ENCODE results near the gene PCDHB6. TPM values are rescaled to one million over a fixed set of nuclear protein-coding genes. Genes with fewer than 3 reads are reported as not detected.
"Not testable (repeated sequence)": the region's sequence is repeated elsewhere in the genome, so short reads cannot be mapped to it uniquely, and the experiment has no call there.

Gene PCDHB6
- total RNA-seq, 6 experiments from 2014 or later: 0.14 to 0.94 (median 0.70) TPM

DNA sequence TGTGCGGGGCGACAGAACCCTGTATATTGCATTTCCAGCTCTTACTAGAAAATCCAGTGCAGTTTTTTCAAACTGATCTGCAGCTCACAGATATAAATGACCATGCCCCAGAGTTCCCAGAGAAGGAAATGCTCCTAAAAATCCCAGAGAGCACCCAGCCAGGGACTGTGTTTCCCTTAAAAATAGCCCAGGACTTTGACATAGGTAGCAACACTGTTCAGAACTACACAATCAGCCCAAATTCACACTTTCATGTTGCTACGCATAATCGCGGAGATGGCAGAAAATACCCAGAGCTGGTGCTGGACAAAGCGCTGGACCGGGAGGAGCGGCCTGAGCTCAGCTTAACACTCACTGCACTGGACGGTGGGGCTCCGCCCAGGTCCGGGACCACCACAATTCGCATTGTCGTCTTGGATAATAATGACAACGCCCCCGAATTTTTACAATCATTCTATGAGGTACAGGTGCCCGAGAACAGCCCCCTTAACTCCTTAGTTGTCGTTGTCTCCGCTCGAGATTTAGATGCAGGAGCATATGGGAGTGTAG is 14.1 kb upstream of the PCDHB6 start:
- TF ChIP-seq CTCF (IDR thresholded peaks at IDR 0.05): no peak
- Mint-ChIP-seq H3K36me3 (ENCODE audit: low read depth) (peaks cover 10% of the 10 kb centered on the region), H3K4me1 (ENCODE audit: low read depth) (no peaks in the 10 kb centered on the region), H3K27me3 (ENCODE audit: insufficient read depth) (no peaks in the 10 kb centered on the region), H3K27ac (no peak overlapping the region), H3K9me3 (peaks cover 14% of the 10 kb centered on the region), H3K4me3 (peak overlapping the region; percentile 82)
- DNase-seq: no peak

DNA sequence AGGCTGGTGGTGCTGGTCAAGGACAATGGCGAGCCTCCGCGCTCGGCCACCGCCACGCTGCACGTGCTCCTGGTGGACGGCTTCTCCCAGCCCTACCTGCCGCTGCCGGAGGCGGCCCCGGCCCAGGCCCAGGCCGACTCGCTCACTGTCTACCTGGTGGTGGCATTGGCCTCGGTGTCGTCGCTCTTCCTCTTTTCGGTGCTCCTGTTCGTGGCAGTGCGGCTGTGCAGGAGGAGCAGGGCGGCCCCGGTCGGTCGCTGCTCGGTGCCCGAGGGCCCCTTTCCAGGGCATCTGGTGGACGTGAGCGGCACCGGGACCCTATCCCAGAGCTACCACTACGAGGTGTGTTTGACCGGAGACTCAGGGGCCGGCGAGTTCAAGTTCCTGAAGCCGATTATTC is 12.5 kb upstream of the PCDHB6 start:
- peaks cover 10% of the 10 kb centered on the region for H3K36me3 Mint-ChIP-seq (ENCODE audit: low read depth)
- not testable (repeated sequence) for H3K27me3 Mint-ChIP-seq (ENCODE audit: insufficient read depth); DNase-seq; H3K4me3 Mint-ChIP-seq; H3K27ac Mint-ChIP-seq; H3K4me1 Mint-ChIP-seq (ENCODE audit: low read depth)
- H3K9me3 Mint-ChIP-seq: peaks cover 14% of the 10 kb centered on the region

- Mint-ChIP-seq H3K4me1 (ENCODE audit: low read depth) (peaks cover 7% of the 10 kb centered on the region), H3K36me3 (ENCODE audit: low read depth) (no peaks in the 10 kb centered on the region; the same call in 1 of the 2 replicates), H3K9me3 (peaks cover 17% of the 10 kb centered on the region), H3K4me3 (peak overlapping the region; percentile 87), H3K27me3 (ENCODE audit: insufficient read depth) (peaks cover 5% of the 10 kb centered on the region), H3K27ac (no peak overlapping the region)
- DNase-seq: no peak
- no peak for TF ChIP-seq CTCF (IDR thresholded peaks at IDR 0.05)
These were observed 551 bp downstream of the PCDHB6 start for GRCh38 chr5:141150224-141150992.

GRCh38 chr5:141150993-141151325 is 1.1 kb downstream of the PCDHB6 start:
- peaks cover 7% of the 10 kb centered on the region for H3K4me1 Mint-ChIP-seq (ENCODE audit: low read depth)
- peaks cover 6% of the 10 kb centered on the region for H3K27me3 Mint-ChIP-seq (ENCODE audit: insufficient read depth)
- peaks cover 17% of the 10 kb centered on the region for H3K9me3 Mint-ChIP-seq
- H3K36me3 Mint-ChIP-seq (ENCODE audit: low read depth): no peaks in the 10 kb centered on the region; the same call in 1 of the 2 replicates
- peak overlapping the region; percentile 87; the same call in 1 of the 2 replicates for H3K4me3 Mint-ChIP-seq
- no peak for DNase-seq
- TF ChIP-seq CTCF (IDR thresholded peaks at IDR 0.05): no peak
- H3K27ac Mint-ChIP-seq: no peak overlapping the region

- H3K4me1 Mint-ChIP-seq (ENCODE audit: low read depth); H3K27me3 Mint-ChIP-seq (ENCODE audit: insufficient read depth); H3K27ac Mint-ChIP-seq; H3K36me3 Mint-ChIP-seq (ENCODE audit: low read depth); H3K4me3 Mint-ChIP-seq; DNase-seq: not testable (repeated sequence)
- H3K9me3 Mint-ChIP-seq: peaks cover 20% of the 10 kb centered on the region
These were observed 1.8 kb downstream of the PCDHB6 start for GRCh38 chr5:141151632-141152031.

DNA sequence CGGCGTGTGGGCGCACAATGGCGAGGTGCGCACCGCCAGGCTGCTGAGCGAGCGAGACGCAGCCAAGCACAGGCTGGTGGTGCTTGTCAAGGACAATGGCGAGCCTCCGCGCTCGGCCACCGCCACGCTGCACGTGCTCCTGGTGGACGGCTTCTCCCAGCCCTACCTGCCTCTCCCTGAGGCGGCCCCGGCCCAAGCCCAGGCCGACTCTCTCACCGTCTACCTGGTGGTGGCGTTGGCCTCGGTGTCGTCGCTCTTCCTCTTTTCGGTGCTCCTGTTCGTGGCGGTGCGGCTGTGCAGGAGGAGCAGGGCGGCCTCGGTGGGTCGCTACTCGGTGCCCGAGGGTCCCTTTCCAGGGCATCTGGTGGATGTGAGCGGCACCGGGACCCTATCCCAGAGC is 2.2 kb downstream of the PCDHB6 start:
- Mint-ChIP-seq H3K9me3 (peaks cover 25% of the 10 kb centered on the region), H3K27me3 (ENCODE audit: insufficient read depth) (peaks cover 13% of the 10 kb centered on the region)
- DNase-seq; H3K27ac Mint-ChIP-seq; H3K4me1 Mint-ChIP-seq (ENCODE audit: low read depth); H3K36me3 Mint-ChIP-seq (ENCODE audit: low read depth); H3K4me3 Mint-ChIP-seq: not testable (repeated sequence)

- peaks cover 28% of the 10 kb centered on the region for H3K9me3 Mint-ChIP-seq
- DNase-seq: no peak
- peak; percentile 65 for TF ChIP-seq CTCF (IDR thresholded peaks at IDR 0.05)
- peaks cover 16% of the 10 kb centered on the region for H3K27me3 Mint-ChIP-seq (ENCODE audit: insufficient read depth)
- peaks cover 9% of the 10 kb centered on the region for H3K36me3 Mint-ChIP-seq (ENCODE audit: low read depth)
- no peaks in the 10 kb centered on the region; the same call in 1 of the 2 replicates for H3K4me1 Mint-ChIP-seq (ENCODE audit: low read depth)
- no peak overlapping the region for H3K27ac Mint-ChIP-seq
- H3K4me3 Mint-ChIP-seq: no peak overlapping the region
These were observed 5.9 kb downstream of the PCDHB6 start for GRCh38 chr5:141155540-141156374.

- DNase-seq; H3K4me3 Mint-ChIP-seq; H3K27ac Mint-ChIP-seq; H3K4me1 Mint-ChIP-seq (ENCODE audit: low read depth); H3K36me3 Mint-ChIP-seq (ENCODE audit: low read depth): not testable (repeated sequence)
- H3K27me3 Mint-ChIP-seq (ENCODE audit: insufficient read depth): peaks cover 12% of the 10 kb centered on the region
- peaks cover 16% of the 10 kb centered on the region for H3K9me3 Mint-ChIP-seq
These were observed 7.5 kb downstream of the PCDHB6 start for GRCh38 chr5:141157356-141157755.

DNA sequence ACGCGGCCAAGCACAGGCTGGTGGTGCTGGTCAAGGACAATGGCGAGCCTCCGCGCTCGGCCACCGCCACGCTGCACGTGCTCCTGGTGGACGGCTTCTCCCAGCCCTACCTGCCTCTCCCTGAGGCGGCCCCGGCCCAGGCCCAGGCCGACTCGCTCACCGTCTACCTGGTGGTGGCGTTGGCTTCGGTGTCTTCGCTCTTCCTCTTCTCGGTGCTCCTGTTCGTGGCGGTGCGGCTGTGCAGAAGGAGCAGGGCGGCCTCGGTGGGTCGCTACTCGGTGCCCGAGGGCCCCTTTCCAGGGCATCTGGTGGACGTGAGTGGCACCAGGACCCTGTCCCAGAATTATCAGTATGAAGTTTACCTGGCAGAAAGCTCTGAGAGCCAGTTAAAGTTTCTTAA is 8.0 kb downstream of the PCDHB6 start:
- H3K9me3 Mint-ChIP-seq: peaks cover 15% of the 10 kb centered on the region
- H3K27ac Mint-ChIP-seq; H3K36me3 Mint-ChIP-seq (ENCODE audit: low read depth); DNase-seq; H3K4me3 Mint-ChIP-seq; H3K4me1 Mint-ChIP-seq (ENCODE audit: low read depth): not testable (repeated sequence)
- H3K27me3 Mint-ChIP-seq (ENCODE audit: insufficient read depth): peaks cover 12% of the 10 kb centered on the region
